IPS-11a (cell line): Measurements from ENCODE around the gene PNRC1.
"Not testable (repeated sequence)": the region's sequence is repeated elsewhere in the genome, so short reads cannot be mapped to it uniquely, and the experiment has no call there.

ENCODE experiments used
- H3K4me3 ChIP-seq: one replicate; pipeline ENCODE4 v1.5.1; 2013; ENCODE audit warnings: low read depth, low read length, control low read depth

The PNRC1 gene

GRCh38 chr6:89058627-89059026 is 21.9 kb upstream of the PNRC1 start:
- H3K4me3 ChIP-seq: no peak overlapping the region

DNA sequence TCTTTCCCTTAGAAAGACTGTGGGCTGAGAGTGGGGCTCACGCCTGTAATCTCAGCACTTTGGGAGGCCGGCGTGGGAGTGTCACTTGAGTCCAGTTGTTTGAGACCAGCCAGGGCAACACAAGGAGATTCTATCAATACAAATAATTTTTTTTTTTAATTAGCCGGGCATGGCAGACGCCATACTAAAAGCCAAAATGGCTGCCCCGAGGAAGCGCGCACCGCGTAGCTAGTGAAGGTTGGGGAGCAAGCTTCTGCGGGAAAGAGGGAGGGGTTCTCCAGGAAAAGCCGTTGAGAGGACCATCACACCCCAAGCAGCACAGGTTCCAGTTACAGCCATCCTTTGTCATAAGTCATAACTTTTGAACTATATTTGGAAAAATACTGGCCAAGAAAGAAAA is 21.3 kb upstream of the PNRC1 start:
- no peak overlapping the region for H3K4me3 ChIP-seq

DNA sequence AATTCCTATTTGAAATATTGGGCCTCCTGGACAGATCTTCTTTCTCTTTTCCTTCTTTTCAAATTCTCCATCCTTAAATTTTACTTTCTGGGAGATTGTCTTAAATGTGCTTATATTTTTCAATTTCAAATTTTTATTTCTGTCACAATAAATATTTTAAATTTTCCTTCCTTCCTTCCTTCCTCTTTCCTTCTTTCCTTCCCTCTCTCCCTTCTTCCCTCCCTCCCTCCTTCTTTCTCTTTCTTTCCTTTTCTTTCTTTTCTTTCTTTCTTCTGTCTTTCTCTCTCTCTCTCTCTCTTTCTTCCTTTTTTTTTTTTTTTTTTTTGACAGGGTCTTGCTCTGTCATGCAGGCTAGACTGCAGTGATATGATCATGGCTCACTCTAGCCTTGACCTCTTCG is 16.7 kb upstream of the PNRC1 start:
- no peak overlapping the region for H3K4me3 ChIP-seq

DNA sequence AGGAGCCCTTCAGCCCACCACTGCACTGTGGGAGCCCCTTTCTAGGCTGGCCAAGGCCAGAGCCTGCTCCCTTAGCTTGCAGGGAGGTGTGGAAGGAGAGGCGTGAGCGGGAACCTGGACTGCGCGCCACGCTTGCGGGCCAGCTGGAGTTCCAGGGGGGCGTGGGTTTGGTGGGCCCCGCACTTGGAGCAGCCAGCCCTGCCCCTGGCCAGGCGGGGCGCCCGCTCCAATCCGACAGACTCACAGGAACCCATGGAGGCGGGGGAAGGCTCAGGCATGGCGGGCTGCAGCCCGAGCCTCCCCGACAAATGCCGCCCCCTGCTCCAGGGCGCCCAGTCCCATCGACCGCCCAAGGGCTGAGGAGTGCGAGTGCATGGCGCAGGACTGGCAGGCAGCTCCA is 15.6 kb upstream of the PNRC1 start:
- not testable (repeated sequence) for H3K4me3 ChIP-seq

- not testable (repeated sequence) for H3K4me3 ChIP-seq
Measured at GRCh38 chr6:89066121-89066520, 14.4 kb upstream of the PNRC1 start.

DNA sequence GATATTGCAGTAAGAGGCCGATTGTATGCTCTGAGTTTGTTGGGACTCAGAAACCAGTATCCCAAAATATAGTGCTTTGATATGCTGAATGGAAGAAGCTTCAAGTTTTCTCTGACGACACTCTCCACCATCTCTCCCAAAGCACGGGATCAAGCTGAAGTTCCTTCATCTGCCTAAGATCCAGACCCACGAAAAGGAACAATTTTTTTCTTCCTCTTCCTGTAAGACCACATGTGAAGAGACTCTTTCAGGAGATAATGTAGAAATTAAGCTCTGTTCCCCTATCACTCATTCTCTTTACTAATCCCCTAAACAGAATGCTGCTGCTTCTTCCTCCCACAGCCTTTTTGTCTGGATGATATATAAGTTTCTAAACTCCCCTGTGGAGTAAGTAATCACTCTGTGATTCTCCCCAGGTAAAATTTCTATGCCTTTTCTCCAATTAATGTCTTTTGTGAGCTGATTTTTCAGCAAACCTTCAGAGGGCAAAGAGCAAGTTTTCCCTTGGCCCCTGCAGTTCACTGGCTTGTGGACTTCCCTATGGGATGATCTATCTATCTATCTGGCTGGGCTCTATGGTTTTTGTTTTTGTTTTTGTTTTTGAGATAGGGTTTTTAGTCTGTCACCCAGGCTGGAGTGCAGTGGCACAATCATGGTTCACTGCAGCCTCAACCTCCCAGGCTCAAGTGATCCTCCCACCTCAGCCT is 13.5 kb upstream of the PNRC1 start:
- no peak overlapping the region for H3K4me3 ChIP-seq

DNA sequence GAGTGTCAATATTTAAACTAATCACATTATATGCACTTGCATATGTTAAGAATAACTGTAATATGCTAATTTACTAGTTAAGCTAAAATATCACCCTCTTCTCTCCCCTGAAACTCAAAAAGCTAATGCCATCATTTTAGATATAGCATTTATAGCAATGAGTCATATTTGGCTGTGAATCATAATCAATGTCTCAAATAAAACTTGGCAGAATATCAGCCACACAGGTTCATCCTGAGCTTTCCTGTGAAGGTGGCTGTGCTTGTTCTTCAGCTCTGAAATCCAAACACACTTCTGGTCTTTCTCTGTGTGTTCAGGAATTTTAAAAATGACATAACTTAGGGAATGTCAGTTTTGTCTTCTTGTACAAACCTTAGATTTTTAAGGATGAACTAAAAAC is 12.8 kb upstream of the PNRC1 start:
- H3K4me3 ChIP-seq: no peak overlapping the region

DNA sequence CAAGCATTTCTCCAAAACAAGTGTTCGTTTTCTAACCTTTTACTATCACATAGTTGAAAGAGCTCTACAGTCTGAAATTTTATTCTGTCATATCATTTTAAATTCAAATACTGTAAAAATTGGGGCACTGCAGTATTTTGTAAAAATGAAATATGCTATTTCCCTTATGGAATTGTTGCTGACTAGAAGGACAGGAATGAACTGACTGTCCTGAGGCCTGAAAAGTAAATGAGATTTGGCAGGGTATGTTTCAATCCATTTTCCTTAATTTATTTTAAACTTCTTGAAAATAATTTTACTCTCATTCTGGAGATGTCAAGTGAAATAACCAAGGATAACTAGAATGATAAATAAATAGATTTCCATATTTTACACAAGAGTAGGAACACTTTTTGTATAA is 11.9 kb upstream of the PNRC1 start:
- no peak overlapping the region for H3K4me3 ChIP-seq

GRCh38 chr6:89069536-89070163 is 10.9 kb upstream of the PNRC1 start:
- H3K4me3 ChIP-seq: no peak overlapping the region

DNA sequence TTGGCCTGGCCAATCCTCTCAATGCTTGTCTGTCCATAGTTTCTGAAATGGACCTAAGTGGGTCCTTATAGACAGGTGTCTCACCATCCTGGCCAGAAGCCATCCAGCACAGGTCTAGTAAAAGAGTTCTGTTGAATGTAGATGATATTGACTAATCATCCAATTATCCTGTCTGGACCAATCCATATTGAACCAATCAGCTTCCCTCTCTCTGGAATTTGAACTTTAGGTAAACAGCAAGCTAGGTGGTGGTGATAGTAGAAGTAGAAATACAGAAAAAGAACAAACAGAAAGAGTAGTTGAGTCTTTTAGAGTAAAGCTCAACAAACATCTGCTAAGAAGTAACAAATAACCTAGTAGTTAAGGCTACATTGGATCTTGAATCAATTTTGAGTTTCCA is 9.5 kb upstream of the PNRC1 start:
- no peak overlapping the region for H3K4me3 ChIP-seq

- H3K4me3 ChIP-seq: no peak overlapping the region
Measured at GRCh38 chr6:89073014-89073620, 7.4 kb upstream of the PNRC1 start.

DNA sequence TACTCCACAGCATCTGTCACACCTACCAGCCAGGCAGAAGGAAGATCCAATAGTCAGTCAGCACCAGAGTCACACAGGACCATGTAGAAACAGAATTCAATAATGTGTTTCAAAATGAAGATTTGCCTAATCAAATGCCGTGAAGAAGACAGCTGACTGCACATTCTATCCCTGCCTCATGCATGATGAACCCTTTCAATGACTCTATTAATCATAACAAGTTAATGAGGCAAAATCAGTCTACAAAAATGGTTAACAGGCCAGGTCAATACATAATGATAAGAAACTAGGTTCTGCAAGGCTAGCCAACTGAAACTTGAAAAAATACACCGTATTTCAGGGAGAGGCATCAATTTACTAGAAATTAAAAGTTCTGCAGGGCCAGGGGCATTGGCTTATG is 6.7 kb upstream of the PNRC1 start:
- H3K4me3 ChIP-seq: no peak overlapping the region

GRCh38 chr6:89079511-89080234 is 878 bp upstream of the PNRC1 start:
- peak overlapping the region; percentile 36 for H3K4me3 ChIP-seq

GRCh38 chr6:89081129-89081422 is 525 bp downstream of the PNRC1 start:
- peak overlapping the region; percentile 92 for H3K4me3 ChIP-seq

DNA sequence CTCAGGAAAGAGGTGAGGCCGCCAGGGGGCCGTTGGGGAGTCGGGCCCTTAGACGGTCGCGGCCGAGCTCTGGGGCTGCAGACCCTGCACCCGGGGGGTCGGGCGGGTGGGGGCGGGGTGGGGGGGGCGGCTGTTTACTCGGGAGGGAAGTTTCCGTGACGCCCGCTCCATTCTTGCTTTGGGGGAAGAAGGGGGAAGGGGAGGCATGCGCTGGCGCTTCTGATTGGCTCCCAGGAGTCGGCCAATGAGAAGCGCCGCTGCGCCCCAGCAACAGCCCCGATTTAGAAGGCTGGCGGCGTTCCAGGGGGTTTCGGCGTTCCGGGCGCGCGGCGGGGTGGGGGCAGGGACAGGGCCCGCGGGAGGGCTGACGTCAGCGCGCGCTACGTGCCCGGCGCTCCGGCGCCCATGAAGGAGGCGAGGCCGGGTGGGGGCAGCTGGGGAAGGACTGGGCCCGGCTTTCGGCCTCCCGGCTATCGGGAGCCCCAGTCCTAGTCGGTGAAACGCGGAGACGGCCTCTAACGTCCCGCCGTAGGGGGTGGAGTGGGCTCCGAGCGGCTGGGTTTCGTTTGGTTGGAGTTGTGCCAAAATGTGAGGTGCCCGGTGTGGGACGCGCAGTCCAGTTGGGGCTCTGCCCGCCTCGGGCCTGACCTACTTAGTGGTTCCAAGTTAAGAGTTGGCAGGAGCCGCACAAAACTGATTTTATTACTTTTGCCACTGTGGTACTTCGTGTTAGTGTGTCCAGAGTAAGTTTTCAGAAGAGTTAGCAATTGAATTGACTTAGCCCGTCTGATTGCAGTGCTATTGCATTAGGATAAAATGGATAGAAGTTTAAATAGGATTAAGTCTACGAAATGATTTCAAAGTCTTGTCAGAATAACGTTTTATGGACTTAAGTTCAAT is 1.1 kb downstream of the PNRC1 start:
- peak overlapping the region; percentile 92 for H3K4me3 ChIP-seq

DNA sequence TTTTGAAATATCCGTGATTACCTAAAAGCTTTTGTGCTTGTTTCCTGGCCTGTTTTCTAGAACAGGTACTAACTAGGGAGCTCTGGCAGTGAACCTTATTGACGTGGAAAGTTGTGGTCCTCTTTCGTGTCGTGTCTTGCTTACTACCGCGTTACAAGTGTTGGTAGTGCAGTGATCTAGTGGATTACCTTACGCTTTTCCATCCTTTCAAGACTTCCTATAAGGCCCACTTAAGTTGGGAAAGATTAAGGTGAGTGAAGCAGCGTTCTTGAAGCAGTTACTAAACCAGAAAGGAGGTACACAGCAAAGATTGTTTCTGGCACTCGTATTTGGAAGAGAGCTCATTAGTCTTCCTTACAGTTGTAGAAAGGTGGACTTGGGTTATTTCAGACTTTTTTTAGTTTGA is 1.9 kb downstream of the PNRC1 start:
- peak overlapping the region; percentile 78 for H3K4me3 ChIP-seq

DNA sequence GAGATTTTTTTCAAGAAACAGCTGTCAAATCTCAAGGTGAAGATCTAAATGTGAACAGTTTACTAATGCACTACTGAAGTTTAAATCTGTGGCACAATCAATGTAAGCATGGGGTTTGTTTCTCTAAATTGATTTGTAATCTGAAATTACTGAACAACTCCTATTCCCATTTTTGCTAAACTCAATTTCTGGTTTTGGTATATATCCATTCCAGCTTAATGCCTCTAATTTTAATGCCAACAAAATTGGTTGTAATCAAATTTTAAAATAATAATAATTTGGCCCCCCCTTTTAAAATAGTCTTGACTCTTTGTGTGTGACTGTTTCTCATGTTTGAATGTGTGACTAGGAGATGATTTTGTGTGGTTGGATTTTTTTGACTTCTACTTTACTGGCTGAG is 4.0 kb downstream of the PNRC1 start:
- H3K4me3 ChIP-seq: no peak overlapping the region

- no peak overlapping the region for H3K4me3 ChIP-seq
Measured at GRCh38 chr6:89084954-89085353, 4.4 kb downstream of the PNRC1 start.

- H3K4me3 ChIP-seq: no peak overlapping the region
Measured at GRCh38 chr6:89085409-89086205, 5.1 kb downstream of the PNRC1 start.

- no peak overlapping the region for H3K4me3 ChIP-seq
Measured at GRCh38 chr6:89087881-89088280, 7.3 kb downstream of the PNRC1 start.
